Measurements from ENCODE around the gene RANBP3L.

RANBP3L gene

DNA sequence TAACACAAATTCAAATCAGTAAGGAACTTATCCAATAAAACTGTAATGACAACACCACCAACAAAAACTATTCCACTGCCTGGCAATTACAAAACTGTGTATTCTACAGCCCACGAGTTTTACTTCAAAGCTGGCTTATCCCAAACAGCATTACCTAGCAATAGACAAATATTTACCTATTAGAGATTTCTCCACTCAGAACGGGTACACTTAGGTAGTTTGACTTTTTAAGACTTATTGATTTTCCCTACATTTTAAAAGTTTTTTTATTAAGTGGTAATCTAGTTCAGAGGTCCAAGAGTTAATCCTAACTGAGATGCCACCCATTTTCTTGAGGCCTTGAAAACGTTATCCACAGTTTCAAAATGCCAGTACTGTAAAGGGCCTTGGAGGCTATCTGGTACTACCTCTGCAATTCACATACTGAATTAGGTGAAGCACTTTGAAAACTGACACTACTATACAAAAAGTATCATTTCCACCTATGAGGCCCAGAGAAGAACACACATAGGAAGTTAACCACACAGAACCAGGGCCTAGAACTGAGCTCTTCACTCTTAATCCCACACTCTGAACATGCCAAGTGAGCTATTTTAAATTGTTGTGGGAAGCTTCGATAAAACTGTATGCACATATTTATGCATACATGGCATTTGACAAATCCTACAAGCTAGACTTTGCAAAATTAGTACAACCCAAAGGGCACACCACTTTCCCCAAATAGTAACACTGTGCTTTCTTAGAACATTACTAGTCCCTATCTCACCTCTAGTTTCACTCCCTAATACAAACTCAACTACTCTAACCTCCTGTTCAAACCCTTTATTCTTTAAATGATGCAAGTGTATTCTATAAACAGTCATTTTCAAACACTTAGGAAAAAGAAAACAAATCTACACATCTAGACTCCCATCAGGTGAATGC lies 62.1 kb downstream of the RANBP3L start:
- TF ChIP-seq, protein P1, sequence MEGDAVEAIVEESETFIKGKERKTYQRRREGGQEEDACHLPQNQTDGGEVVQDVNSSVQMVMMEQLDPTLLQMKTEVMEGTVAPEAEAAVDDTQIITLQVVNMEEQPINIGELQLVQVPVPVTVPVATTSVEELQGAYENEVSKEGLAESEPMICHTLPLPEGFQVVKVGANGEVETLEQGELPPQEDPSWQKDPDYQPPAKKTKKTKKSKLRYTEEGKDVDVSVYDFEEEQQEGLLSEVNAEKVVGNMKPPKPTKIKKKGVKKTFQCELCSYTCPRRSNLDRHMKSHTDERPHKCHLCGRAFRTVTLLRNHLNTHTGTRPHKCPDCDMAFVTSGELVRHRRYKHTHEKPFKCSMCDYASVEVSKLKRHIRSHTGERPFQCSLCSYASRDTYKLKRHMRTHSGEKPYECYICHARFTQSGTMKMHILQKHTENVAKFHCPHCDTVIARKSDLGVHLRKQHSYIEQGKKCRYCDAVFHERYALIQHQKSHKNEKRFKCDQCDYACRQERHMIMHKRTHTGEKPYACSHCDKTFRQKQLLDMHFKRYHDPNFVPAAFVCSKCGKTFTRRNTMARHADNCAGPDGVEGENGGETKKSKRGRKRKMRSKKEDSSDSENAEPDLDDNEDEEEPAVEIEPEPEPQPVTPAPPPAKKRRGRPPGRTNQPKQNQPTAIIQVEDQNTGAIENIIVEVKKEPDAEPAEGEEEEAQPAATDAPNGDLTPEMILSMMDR (IDR thresholded peaks at IDR 0.05), result no peak

DNA sequence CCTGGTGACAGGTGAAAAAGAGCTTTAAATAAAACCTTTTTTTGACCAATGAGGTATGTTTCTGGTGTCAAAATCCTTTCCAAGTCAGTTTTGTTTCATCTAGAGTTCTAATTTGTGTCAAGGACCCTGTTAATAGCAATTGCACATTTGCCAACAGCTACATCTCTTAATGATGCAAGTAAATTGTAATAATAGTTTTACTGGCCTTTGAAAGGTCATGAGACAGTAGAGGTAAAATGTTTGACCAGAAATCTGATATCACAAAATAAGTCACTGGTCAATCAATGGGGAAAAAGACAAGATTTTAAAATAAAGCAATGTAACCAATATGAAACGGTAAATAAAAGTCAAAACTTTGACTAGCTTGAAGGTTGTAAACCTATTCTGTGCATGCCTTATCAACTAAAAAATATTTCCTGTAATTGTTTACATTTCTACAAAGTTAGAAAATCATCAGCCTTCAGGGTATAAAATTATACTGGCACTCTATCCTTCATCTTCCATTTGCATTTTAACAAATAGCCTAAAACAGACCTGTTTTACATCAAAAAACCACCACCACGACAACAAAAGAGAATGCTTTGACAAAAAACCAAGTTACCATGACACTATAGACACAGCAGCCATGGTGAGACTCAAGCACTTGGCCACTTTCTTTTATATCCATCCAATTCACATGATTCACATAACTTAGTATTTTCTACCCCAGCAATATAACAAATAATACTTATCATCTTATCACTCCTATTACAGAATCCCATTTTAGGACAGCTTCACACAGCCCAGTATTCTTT lies 63.0 kb downstream of the RANBP3L start:
- TF ChIP-seq, protein P1 (IDR thresholded peaks at IDR 0.05), result no peak

DNA sequence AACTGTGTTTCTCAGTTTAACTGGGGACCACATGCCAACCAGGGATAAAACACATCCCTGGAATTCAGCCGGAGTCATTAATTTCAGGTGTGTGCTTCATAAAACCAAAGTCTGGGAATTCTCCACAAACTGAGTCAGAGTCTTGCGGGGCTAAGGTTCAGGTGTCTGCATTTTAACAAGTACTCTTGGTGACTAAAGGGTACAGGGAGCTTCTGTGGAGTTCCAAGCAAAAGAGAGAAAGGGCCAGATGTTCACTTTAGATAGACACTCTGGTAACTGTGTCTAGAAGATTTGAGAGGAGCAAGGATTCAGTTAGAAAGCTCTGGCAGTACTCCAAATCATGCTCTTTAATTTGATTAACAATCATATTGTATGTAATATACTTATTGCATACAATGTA lies 64.0 kb downstream of the RANBP3L start:
- TF ChIP-seq, protein P1 (IDR thresholded peaks at IDR 0.05), result no peak

DNA sequence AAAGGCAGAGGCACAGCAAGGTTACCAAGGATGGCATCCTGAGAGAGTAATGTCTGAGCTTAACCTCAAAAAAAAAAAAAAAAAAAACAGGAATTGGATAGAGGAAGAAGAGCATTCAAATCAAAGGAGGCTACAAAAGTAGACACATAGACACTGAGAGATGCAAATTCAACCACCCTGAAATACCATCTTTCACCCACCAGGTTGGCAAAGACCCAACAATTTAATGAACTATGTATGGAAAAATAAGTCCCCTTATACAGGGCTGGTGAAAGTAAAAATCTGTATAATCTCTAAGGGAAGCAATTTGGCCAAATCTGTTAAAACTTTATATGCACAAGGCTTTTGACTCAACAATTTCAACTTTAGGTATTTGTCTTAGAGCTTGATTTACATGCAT lies 64.9 kb downstream of the RANBP3L start:
- TF ChIP-seq, protein P1 (IDR thresholded peaks at IDR 0.05), result no peak

DNA sequence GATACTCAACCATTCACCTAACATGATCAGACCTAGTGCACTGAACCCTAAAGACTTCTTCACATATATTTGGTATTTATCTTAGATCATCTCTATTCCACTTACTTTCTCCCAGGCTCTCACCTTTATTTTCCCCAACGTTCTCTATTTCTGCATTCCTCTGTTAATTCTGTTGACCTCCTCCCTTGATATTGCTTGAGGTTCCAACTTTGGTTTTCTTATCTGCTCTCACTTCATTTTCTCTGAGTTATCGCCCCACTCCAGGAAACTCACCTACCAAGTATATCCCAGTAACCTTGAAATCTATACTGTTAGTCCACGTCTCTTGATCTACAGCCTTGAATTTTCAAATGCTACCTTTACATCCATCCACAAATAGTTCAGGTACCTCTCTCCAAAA lies 69.2 kb downstream of the RANBP3L start:
- TF ChIP-seq, protein P1 (IDR thresholded peaks at IDR 0.05), result no peak

DNA sequence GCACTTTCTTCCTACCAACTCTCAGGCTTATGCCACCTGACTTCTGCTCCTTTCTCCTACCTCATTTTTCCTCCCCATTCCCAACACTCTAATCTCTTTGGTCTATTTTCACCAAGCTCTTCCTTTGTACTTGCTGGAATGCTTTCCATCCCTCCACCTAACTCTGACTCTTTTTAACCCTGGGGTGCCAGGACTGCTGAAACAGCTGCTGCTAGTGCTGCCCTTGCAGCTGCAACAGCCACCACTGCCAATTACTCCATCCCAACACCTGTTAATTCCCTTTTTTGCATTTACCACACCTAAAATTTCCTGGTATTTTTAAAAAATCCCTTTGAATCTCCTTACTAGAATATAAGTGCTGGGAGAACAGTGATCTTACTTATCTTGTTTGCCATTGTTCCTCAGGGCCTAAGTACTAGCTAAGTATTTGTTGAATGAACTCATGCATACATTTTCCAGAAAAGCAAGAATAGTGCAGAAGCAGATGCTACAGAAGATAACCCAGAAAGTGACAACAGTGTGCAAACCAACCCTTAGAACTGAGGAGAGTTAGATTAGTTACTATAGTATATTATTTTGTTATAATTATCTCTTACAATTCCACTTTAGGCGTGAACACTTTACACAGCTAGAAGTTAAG lies 71.4 kb downstream of the RANBP3L start:
- TF ChIP-seq, protein P1 (IDR thresholded peaks at IDR 0.05), result no peak

DNA sequence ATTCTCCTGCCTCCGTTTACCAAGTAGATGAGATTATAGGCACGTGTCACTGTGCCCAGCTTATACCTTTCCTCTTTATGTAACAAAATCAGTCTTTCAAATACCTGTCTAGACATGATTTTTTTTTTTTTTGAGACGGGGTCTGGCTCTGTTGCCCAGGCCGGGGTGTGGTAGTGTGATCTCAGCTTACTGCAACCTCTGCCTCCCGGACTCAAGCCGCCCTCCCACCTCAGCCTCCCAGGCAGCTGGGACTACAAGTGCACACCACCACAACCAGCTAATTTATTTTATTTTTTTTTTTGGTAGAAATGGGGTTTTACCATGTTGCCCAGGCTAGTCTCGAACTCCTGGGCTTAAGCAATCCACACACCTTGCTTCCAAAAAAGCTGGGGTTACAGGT lies 73.2 kb downstream of the RANBP3L start:
- TF ChIP-seq, protein P1 (IDR thresholded peaks at IDR 0.05), result no peak

All from LNCAP (cell line).